Vagina (tissue), 2 donors: Measurements from ENCODE around the gene PHLPP2. TPM values are rescaled to one million over a fixed set of nuclear protein-coding genes. Genes with fewer than 3 reads are reported as not detected.

ENCODE experiments used
- DNase-seq, 2 donors: peaks; one replicate each; pipeline ENCODE4 v3.0.0-alpha.2; 2017; ENCODE audit errors: extremely low spot score in 2 of 2
- H3K27ac ChIP-seq: fragments of 200-600 bp; sonication (generic); one replicate; pipeline ENCODE4 v1.5.1; 2019
- H3K27me3 ChIP-seq: fragments of 200-600 bp; sonication (generic); one replicate; pipeline ENCODE4 v1.5.1; 2019
- H3K36me3 ChIP-seq, 2 donors: fragments of 200-600 bp; sonication (generic); one replicate each; pipeline ENCODE4 v1.5.1; 2017 to 2019
- H3K4me1 ChIP-seq: fragments of 200-600 bp; sonication (generic); one replicate; pipeline ENCODE4 v1.5.1; 2019
- H3K4me3 ChIP-seq, 2 donors: fragments of 200-600 bp; sonication (generic); 1 replicate in 1 of 2; 2 replicates in 1 of 2; pipeline ENCODE4 v1.5.1; 2016 to 2019
- H3K9me3 ChIP-seq: fragments of 200-600 bp; sonication (generic); one replicate; pipeline ENCODE4 v1.5.1; 2019
- CTCF ChIP-seq, 3 experiments: fragments of 450-650 bp in 2 of 3; fragments of 200-600 bp in 1 of 3; sonication (generic) in 1 of 3; IDR thresholded peaks; one replicate each; pipeline ENCODE4 v1.5.1; 2017 to 2019; ENCODE audit warnings: antibody characterized with exemption in 3 of 3, mild to moderate bottlenecking in 2 of 3, moderate library complexity in 2 of 3
- POLR2A ChIP-seq, 2 donors: fragments of 450-650 bp; IDR thresholded peaks; one replicate each; pipeline ENCODE4 v1.6.1; 2017; ENCODE audit warnings: antibody characterized with exemption in 2 of 2, mild to moderate bottlenecking in 2 of 2, moderate library complexity in 2 of 2
- POLR2AphosphoS5 ChIP-seq, 2 donors: sonication (generic); formaldehyde crosslinking; IDR thresholded peaks; one replicate each; pipeline ENCODE4 v1.9.0; 2017; ENCODE audit warnings: antibody characterized with exemption in 2 of 2, mild to moderate bottlenecking in 2 of 2, low read depth in 1 of 2; ENCODE audit not compliant: insufficient read depth in 1 of 2
- intact Hi-C: fragments of 100-400 bp; cut with DNase I; formaldehyde crosslinking; loops from one replicate; pipeline ENCODE4 v1.15.1; 2023
- total RNA-seq: library from RNA; depleted of rRNA; stranded (reverse); fragments of >200 nt; gene quantifications from one replicate; pipeline ENCODE4 v1.2.3, GENCODE V29; 2016

PHLPP2 gene
- total RNA-seq, 1 donor from 2014 or later, result 6.4 TPM

GRCh38 chr16:71675380-71675779 lies 49.1 kb downstream of the PHLPP2 start:
- H3K36me3 ChIP-seq, result peaks cover 0 to 46% of the 10 kb centered on the region in 2 donors
- H3K4me1 ChIP-seq, result no peaks in the 10 kb centered on the region
- H3K27ac ChIP-seq, result no peak overlapping the region
- no peak overlapping the region for H3K4me3 ChIP-seq
- no peaks in the 10 kb centered on the region for H3K27me3 ChIP-seq
- no peak for DNase-seq
- TF ChIP-seq POLR2A (IDR thresholded peaks at IDR 0.05) (no peak), POLR2AphosphoS5 (IDR thresholded peaks at IDR 0.05; ENCODE audit: insufficient read depth in 1 of 2, low read depth in 1 of 2) (no peak), CTCF (IDR thresholded peaks at IDR 0.05) (no peak)
- no peaks in the 10 kb centered on the region for H3K9me3 ChIP-seq
- intact Hi-C loops, result no loop called here

- TF ChIP-seq POLR2A (IDR thresholded peaks at IDR 0.05), result no peak
- no peak for TF ChIP-seq POLR2AphosphoS5 (IDR thresholded peaks at IDR 0.05; ENCODE audit: insufficient read depth in 1 of 2, low read depth in 1 of 2)
- TF ChIP-seq CTCF (IDR thresholded peaks at IDR 0.05), result no peak
- Histone ChIP-seq H3K27ac (no peak overlapping the region), H3K4me3 (no peak overlapping the region), H3K9me3 (no peaks in the 10 kb centered on the region), H3K36me3 (peaks cover 0 to 57% of the 10 kb centered on the region in 2 donors), H3K27me3 (no peaks in the 10 kb centered on the region), H3K4me1 (no peaks in the 10 kb centered on the region)
- DNase-seq, result no peak
- intact Hi-C loops, result no loop called here
These were observed 50.3 kb downstream of the PHLPP2 start for GRCh38 chr16:71674229-71674628.

- no peak for TF ChIP-seq CTCF (IDR thresholded peaks at IDR 0.05)
- no peak for TF ChIP-seq POLR2A (IDR thresholded peaks at IDR 0.05)
- no peak for TF ChIP-seq POLR2AphosphoS5 (IDR thresholded peaks at IDR 0.05; ENCODE audit: insufficient read depth in 1 of 2, low read depth in 1 of 2)
- no peaks in the 10 kb centered on the region for H3K4me1 ChIP-seq
- intact Hi-C loops, result no loop called here
- no peaks in the 10 kb centered on the region for H3K9me3 ChIP-seq
- H3K27ac ChIP-seq, result no peak overlapping the region
- no peak overlapping the region for H3K4me3 ChIP-seq
- H3K36me3 ChIP-seq, result peaks cover 0 to 58% of the 10 kb centered on the region in 2 donors
- no peaks in the 10 kb centered on the region for H3K27me3 ChIP-seq
- no peak for DNase-seq
These were observed 50.9 kb downstream of the PHLPP2 start for GRCh38 chr16:71673582-71673973.

- no peak overlapping the region for H3K4me3 ChIP-seq
- no peaks in the 10 kb centered on the region for H3K9me3 ChIP-seq
- H3K36me3 ChIP-seq, result peaks cover 0 to 52% of the 10 kb centered on the region in 2 donors
- H3K27ac ChIP-seq, result no peak overlapping the region
- intact Hi-C loops, result no loop called here
- H3K4me1 ChIP-seq, result no peaks in the 10 kb centered on the region
- no peak for TF ChIP-seq CTCF (IDR thresholded peaks at IDR 0.05)
- no peak for TF ChIP-seq POLR2AphosphoS5 (IDR thresholded peaks at IDR 0.05; ENCODE audit: insufficient read depth in 1 of 2, low read depth in 1 of 2)
- no peak for DNase-seq
- H3K27me3 ChIP-seq, result no peaks in the 10 kb centered on the region
These were observed 51.5 kb downstream of the PHLPP2 start for GRCh38 chr16:71672803-71673581.

GRCh38 chr16:71672125-71672524 lies 52.4 kb downstream of the PHLPP2 start:
- Histone ChIP-seq H3K9me3 (no peaks in the 10 kb centered on the region), H3K4me3 (no peak overlapping the region), H3K27ac (no peak overlapping the region), H3K4me1 (no peaks in the 10 kb centered on the region), H3K27me3 (no peaks in the 10 kb centered on the region), H3K36me3 (peaks cover 0 to 45% of the 10 kb centered on the region in 2 donors)
- TF ChIP-seq CTCF (IDR thresholded peaks at IDR 0.05) (no peak), POLR2AphosphoS5 (IDR thresholded peaks at IDR 0.05; ENCODE audit: insufficient read depth in 1 of 2, low read depth in 1 of 2) (no peak), POLR2A (IDR thresholded peaks at IDR 0.05) (no peak)
- intact Hi-C loops, result no loop called here
- no peak for DNase-seq
